ENCODE data around the gene SART3. TPM values are rescaled to one million over a fixed set of nuclear protein-coding genes. Genes with fewer than 3 reads are reported as not detected.

Gene SART3
- total RNA-seq, 1 donor from 2014 or later, result 24.9 TPM

DNA sequence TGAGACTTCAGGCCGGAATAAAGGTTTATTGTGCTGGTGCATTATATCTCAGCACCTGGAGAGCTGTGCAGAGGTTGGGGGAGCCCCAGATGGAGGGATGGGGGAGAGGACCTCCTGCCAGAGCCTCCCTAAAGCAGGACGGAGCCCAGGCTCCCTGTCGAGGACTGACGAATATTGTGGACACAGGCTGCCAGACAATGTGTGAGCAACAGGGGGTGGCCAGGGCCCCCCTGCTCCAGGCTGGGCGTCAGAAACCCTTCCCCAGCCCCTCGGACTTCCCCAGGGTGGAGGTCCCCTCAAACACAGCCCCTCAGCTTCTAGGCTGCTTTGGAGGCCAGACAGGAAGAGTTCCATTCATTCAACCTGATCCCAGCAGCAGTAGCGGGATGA is 28.9 kb upstream of the SART3 start:
- no peak overlapping the region for H3K27ac ChIP-seq (replicated peaks)
- DNase-seq, result no peak
- H3K4me1 ChIP-seq, result peaks cover 4% of the 10 kb centered on the region
- no peak overlapping the region for H3K4me3 ChIP-seq
- no peaks in the 10 kb centered on the region for H3K36me3 ChIP-seq
- intact Hi-C loops (cut with micrococcal nuclease), result no loop called here
- H3K9me3 ChIP-seq (replicated peaks), result no peaks in the 10 kb centered on the region
- peaks cover 15% of the 10 kb centered on the region for H3K27me3 ChIP-seq (ENCODE audit: low read depth)
- TF ChIP-seq, protein P1, sequence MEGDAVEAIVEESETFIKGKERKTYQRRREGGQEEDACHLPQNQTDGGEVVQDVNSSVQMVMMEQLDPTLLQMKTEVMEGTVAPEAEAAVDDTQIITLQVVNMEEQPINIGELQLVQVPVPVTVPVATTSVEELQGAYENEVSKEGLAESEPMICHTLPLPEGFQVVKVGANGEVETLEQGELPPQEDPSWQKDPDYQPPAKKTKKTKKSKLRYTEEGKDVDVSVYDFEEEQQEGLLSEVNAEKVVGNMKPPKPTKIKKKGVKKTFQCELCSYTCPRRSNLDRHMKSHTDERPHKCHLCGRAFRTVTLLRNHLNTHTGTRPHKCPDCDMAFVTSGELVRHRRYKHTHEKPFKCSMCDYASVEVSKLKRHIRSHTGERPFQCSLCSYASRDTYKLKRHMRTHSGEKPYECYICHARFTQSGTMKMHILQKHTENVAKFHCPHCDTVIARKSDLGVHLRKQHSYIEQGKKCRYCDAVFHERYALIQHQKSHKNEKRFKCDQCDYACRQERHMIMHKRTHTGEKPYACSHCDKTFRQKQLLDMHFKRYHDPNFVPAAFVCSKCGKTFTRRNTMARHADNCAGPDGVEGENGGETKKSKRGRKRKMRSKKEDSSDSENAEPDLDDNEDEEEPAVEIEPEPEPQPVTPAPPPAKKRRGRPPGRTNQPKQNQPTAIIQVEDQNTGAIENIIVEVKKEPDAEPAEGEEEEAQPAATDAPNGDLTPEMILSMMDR (IDR thresholded peaks at IDR 0.05; ENCODE audit: borderline replicate concordance), result no peak

- TF ChIP-seq, protein P1 (IDR thresholded peaks at IDR 0.05; ENCODE audit: borderline replicate concordance), result no peak
- DNase-seq, result no peak
- peaks cover 4% of the 10 kb centered on the region for H3K4me1 ChIP-seq
- H3K4me3 ChIP-seq, result no peak overlapping the region
- H3K36me3 ChIP-seq, result no peaks in the 10 kb centered on the region
- no peaks in the 10 kb centered on the region for H3K9me3 ChIP-seq (replicated peaks)
- H3K27me3 ChIP-seq (ENCODE audit: low read depth), result peaks cover 15% of the 10 kb centered on the region
- intact Hi-C loops (cut with micrococcal nuclease), result no loop called here
- H3K27ac ChIP-seq (replicated peaks), result no peak overlapping the region
Measured at GRCh38 chr12:108589028-108589839, 28.3 kb upstream of the SART3 start.

DNA sequence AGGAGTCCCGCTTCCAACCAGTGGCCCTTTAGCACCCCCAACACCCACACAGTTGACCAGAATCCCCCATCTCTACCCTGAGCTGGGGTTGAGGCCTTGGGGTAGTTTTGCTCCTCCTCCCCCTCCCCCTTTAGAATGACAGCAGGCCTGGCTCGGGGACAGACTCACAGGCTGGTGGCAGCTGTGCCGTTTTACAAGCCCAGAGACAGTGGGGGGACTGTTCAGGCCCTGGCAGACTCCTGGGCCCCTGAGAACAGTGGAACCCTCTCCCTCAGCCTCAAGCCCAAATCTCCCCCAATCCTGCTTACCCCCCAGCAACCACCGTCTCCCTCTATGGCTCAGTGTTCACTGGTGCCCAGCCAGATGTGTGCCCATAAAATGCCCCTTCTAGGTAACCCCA is 26.9 kb upstream of the SART3 start:
- Histone ChIP-seq H3K9me3 (replicated peaks) (no peaks in the 10 kb centered on the region), H3K4me3 (no peak overlapping the region), H3K27ac (replicated peaks) (no peak overlapping the region), H3K4me1 (peaks cover 4% of the 10 kb centered on the region), H3K36me3 (no peaks in the 10 kb centered on the region), H3K27me3 (ENCODE audit: low read depth) (peaks cover 15% of the 10 kb centered on the region)
- intact Hi-C loops (cut with micrococcal nuclease), result no loop called here
- DNase-seq, result no peak
- TF ChIP-seq, protein P1 (IDR thresholded peaks at IDR 0.05; ENCODE audit: borderline replicate concordance), result no peak

GRCh38 chr12:108586306-108586705 is 25.3 kb upstream of the SART3 start:
- no peak for DNase-seq
- Histone ChIP-seq H3K27me3 (ENCODE audit: low read depth) (peaks cover 15% of the 10 kb centered on the region), H3K4me3 (no peak overlapping the region), H3K4me1 (peaks cover 4% of the 10 kb centered on the region), H3K27ac (replicated peaks) (no peak overlapping the region), H3K36me3 (no peaks in the 10 kb centered on the region), H3K9me3 (replicated peaks) (no peaks in the 10 kb centered on the region)
- intact Hi-C loops (cut with micrococcal nuclease), result no loop called here
- TF ChIP-seq, protein P1 (IDR thresholded peaks at IDR 0.05; ENCODE audit: borderline replicate concordance), result no peak

GRCh38 chr12:108585864-108586263 is 24.9 kb upstream of the SART3 start:
- Histone ChIP-seq H3K4me1 (peaks cover 7% of the 10 kb centered on the region), H3K27me3 (ENCODE audit: low read depth) (peaks cover 15% of the 10 kb centered on the region), H3K27ac (replicated peaks) (no peak overlapping the region), H3K36me3 (no peaks in the 10 kb centered on the region), H3K4me3 (no peak overlapping the region), H3K9me3 (replicated peaks) (no peaks in the 10 kb centered on the region)
- DNase-seq, result no peak
- intact Hi-C loops (cut with micrococcal nuclease), result no loop called here
- TF ChIP-seq, protein P1 (IDR thresholded peaks at IDR 0.05; ENCODE audit: borderline replicate concordance), result no peak
